Measurements from ENCODE around the gene ACTRT2.

ACTRT2 gene

DNA sequence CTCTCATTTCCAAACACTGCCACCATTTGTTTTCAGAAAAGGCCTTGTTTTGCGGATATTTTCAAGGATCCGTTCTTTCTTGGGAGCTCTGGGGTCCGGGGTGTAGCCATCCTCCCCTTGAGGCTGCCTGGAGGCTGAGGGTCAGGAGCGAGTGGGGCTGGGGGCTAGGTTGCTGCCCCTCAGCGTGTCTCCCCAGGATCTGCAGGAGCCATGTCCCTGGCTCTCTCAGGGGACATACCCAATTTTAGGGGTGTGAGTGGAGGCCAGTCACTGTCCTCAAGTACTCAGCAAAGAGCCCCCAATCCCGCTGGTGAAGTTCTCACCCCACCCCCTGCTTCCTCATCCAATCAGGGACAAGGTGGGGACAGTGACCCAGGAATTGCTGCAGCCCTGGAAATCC, 32.7 kb downstream of the ACTRT2 start:
- no peak for DNase-seq (ENCODE audit: low read depth in 3 of 3)

DNA sequence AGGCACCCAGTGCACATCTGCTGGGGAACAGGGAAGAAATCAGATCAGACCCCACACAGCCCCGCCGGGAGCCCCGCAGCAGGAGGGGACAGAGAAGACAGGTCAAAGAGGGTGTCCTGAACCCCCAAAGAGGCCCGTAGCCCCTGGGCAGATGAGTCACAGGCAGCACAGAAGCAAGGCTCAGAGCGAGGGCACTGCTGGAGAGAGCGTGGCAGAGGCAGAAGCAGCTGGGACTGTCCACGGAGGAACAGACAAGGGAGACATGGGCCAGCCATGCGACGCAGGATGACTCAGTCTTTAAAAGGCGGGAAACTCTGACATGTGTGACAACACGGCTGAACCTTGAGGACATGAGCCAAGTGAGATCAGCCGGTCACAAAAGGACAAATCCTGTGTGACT, 33.2 kb downstream of the ACTRT2 start:
- DNase-seq (ENCODE audit: low read depth in 3 of 3), result no peak

DNA sequence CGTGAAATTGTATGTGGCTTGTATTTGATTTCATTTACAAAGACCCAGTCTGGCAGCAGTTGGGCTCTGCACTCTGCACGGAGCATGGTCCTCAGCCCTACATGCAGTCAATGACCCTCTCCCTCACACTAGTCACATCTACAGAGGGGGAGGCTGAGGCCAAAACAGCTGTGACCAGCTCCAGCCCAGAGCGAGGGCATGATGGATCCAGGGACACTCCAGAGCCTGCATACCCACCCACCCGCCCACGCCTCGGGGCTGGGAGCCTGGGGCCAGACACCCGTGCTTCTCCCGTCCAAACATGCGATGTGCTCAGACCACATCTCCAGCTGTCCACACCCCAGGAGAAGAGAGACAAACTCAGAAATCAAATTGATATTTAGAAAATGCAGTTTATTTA, 33.8 kb downstream of the ACTRT2 start:
- no peak for DNase-seq (ENCODE audit: low read depth in 3 of 3)

DNA sequence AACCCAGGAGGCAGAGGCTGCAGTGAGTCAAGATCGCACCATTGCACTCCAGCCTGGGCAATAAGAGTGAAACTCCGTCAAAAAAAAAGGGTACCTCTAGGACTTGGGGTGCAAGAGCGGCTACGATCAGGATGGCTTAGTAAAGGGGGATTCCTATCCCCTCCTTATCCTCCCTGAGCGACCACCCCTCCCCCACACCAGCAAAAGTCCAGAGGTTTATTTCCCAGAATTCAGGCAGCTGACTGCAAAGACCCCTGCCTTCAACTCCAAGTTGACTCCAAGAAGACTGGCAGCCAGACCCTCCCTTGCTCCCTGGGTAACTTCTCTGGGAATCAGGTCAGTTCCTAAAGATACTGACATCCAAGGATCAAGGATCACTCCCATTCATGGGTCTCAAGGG, 35.4 kb downstream of the ACTRT2 start:
- no peak for DNase-seq (ENCODE audit: low read depth in 3 of 3)

DNA sequence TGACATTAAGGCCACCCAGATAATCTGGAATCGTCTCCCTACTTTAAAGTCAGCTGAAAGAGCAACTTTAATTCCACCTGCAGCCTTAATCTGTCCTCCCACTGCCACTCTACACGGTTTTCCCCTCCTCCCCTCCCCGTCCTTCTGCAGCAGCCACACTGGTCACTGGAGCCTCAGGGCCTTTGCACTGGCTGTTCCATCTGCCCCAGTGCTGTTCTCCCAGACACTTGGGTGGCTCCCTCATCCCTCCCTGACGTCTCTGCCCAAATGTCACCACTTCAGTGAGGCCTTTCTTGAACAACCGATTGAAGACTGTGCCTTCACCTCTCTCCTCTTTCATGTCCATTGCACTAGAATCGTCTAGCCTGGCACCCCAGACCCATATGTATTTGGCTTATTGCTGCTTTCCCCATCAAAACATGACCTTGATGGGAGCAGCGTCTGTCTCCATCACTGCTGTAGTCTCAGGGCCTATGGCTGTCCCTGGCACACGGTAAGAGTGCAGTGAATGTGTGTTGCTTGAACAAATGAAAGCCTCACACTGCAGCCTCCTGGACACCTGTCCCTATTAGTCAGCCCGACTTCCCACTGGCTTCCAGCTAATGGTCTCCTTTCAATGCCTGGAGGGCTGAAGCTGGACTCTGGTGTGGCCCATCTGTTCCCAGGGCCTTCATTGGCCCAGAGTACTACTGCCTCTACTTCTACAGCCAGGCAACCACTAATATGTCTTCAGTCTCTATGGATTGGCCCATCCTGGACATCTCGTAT, 37.2 kb downstream of the ACTRT2 start:
- DNase-seq (ENCODE audit: low read depth in 3 of 3), result no peak

DNA sequence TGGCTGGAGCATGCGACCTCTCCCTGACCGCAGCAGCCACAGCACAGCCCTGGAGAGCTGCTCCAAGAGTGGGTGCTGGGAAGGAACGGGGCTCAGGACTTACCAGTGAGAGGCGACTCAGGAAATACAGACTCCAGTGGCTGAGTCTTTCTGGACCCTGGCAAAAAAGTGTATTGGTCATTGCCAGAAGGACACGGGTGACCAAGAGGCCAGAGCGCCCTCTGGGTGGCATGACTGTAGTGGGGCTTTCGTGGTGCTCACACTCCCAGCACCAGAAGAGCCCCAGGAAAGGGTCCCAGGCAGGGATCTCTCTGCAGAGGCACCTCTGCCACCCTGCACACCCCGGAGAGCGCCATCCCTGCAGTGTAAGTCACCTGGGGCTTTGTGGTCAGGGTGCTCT, 38.9 kb downstream of the ACTRT2 start:
- no peak for DNase-seq (ENCODE audit: low read depth in 3 of 3)

DNA sequence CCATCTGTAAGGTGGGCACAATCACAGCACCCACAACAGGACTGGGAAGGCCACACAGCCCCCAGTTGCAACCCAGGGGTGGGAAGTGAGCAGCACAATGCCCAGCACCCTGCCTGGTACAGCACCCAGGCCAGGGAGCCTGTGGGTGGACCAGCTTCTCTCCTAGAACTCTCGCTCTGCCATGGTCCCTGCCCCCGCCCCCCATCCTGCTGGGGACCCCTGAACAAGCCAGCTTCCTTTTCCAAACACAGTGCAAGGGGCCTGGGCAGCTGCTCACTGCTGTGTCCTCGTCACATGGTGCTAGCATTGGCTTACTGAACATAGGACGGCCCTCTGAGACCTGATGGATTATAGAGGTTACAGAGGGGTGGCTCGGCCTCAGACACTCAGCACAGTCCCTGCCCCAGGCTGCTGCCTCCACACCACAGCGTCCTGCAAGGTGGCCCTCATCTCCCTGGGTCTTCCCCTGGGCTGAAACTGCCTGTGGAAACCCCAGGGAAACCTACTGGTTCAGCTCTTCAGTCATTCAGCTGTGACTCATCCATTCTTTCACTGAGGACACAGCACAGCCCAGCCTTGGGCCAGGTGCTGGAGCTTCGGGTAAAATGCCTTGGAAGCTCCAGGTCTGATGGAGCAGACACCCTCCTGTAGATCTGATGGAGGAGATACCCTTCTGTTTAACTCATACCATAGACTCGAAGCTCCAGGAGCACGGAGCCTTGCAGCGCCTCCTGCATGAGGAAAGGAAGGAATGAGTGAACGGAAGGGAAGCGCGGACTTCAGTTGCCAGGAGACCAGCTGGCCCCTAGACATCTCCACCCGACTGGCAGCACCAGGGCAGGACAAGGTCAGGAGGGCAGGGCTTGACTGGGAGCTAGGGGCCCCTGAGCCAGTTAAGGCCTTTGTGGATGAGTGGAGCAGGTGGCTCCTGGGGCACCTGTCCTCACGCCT, 39.6 kb downstream of the ACTRT2 start:
- no peak for DNase-seq (ENCODE audit: low read depth in 3 of 3)

DNA sequence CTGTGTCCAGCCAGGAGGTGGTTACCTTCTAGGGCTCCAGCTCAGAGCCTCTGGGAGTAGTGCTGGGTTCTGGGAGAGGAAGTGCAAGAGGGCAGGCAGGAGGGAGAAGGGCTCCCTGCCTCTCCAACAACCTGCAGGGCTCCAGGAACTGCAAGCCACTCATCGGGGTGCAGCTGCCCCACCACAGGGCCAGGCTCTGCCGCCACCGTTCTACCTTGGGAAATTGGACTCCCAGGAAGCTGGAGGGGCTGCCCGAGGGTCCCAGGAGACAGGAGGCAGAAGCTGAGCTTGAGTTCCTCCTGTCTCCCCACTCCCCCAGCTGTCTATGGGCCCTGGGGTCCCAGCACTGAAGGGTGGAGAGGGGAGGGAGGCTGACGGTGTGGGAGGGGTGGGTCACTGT, 40.3 kb downstream of the ACTRT2 start:
- no peak for DNase-seq (ENCODE audit: low read depth in 3 of 3)

DNA sequence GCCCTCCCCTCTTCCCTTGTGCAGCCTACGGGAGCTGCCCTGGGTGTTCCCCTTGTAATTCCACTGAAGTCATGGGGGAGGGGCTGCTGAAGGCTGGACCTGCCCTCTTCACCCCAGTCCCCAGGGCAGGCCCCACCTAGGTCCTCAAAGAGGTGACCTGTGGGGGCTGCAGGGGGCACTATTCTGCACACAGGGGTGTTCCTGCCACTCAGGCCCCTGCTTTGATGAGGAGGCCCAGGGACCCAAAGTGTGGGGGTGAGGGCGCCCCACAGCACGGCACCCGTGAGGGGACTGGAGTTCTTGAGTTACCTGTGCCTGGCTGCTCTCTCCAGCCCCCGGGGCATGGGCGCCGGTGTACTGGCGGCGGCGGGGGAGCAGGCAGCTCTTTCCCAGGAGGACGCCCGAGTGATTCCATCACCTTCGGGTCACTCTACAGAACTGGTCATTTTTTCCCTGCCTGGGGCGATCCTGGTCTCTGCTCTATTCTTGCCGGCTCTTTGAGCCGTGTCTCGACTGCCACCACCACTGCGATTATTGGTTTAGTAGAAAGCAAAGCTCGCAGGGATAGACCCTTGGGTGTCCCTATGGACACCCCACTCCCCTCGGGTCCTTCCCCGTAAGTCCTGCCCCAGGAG, 40.8 kb downstream of the ACTRT2 start:
- DNase-seq (ENCODE audit: low read depth in 3 of 3), result no peak

DNA sequence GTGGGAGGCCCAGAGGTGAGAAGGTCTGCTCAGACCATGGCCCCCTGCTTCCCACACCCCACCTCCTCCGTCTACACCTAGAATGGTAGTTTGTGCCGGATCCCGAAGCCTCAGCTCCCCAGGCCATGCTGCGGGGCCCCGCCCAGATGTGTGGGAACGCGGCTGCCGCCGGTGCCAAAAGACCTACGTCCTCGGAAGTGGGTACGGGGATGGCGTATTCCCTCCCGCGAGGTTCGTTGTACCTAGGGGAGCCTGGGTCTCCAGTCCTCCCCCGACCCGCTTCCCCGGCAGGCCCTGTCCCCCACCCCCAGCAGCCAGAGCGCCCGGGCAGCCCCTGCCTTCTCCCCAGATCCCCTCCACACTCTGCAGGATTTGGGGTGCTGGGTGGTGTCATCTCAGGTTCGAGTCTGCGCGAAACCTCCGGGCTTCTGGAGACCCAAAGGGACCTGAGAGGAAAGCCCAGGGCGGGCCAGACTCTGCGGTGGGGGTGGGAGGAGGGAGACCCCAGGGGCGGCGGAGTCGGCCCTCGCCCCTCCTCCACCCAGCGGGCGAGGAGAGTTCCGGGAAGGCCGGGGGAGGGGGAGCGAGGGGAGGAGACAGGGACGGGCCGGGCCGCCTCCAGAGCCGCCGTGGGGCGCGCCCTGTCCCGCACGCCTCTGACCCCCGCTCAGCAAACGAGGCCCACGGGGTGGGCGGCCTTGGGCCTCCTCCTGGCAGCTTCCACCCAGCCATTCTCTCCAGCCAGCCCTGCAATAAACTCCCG, 41.5 kb downstream of the ACTRT2 start:
- DNase-seq (ENCODE audit: low read depth in 3 of 3), result no peak

DNA sequence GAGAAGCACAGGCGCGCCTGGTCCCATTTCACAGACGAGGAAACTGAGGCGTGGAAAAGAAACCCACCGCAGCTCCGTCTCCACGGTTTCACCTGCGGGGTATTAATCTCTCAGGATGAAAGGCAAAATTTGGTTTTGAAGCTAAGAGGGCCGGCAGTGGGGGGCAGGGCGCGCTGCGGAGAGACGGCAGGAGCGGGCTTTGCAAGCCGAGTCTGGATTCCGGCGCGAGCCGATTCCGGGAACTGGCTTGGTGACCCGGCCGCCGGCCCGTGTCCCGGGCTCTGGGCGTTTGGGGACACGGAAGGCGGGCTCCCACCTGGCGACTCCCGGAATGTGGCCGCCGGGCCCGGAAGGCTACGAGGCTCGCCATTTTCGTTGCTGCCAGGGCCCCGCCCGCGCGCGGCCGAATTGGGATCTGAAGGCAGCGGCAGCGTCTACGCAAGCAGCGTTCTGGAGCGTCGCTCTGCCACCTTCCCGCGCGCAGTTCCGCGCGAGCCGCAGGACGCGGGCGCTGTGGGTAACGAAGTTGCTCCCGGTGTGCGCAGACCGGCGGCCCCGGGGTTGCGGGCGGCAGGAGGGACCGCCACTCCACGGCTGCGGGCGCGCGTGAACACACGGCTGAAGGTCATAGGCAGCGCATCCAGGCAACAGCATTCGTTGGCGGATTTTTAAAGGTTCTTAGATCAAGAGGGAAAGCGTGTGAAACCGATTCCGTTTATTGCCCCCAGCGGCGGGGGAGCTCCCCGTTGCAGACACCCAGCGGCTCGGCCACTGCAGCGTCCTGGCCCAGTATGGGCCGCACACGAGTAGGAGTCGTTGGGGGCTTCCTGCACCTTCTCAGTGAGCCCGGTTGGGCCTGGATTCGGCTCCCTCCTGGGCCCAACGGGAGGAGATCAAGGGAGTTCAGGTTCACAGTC, 42.4 kb downstream of the ACTRT2 start:
- no peak for DNase-seq (ENCODE audit: low read depth in 3 of 3)

DNA sequence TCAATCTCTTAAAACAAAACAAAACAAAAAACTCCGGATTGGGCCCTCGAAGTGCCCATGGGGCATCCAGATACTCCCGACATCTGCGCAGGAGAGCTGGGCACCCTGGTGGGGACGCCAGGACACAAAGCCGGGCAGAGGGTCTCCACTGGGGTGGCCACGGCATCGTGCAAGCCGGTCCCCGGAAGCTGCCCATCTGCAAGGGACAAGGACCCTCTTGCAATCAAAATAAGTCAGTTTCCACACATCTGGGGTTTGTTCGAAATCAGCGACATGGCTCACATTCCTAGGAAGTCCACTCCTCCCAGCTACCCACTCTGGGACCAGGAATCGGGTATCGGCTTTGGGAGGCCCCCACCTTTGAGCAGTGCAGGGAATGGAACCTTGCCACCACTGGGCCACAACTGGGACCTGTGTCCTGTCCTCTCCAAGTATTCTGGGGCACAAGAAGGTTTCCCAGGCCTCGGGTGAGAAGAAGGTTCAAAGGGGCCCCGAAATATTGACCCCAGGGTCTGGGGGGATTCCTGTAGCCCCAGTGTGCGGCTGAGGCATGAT, 43.1 kb downstream of the ACTRT2 start:
- no peak for DNase-seq (ENCODE audit: low read depth in 3 of 3)

DNA sequence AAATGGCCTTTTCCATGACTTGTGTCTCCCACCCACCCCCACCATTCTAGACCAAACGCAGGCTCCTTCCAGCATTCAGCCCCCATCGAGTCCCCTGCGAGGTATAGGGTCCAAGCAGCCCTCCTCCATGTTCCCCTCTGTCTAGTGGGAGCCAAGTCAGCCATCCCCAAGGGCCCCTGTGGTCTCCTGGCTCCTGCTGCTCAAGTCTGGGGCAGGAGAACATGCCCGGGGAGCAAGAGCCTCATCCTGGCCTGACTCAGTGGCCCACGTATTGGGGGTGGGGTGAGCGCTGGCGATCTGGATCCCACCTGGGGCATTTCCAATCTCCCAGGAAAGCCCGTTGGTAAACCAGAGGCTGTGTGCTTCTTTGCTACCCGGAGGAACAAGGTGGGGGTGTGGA, 43.6 kb downstream of the ACTRT2 start:
- DNase-seq (ENCODE audit: low read depth in 3 of 3), result no peak

DNA sequence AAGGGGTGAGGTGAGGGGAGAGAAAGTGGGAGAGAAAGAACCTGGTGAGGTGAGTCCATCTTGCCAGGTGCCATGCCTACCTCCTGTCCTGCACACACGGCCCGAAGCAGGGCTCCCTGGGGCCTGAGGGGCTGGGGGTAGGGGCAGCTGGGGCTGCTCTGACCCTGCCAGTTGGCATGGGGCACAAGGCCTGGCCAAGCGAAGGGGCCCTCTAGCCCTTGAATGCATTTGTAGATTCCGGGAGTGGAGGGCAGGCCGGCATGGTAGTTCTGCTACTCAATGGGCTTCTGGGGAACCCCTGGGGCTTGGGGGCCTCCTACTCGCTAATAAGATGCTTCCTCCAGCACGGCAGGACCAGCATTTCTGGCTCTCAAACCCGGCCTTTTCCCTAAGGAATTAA, 44.1 kb downstream of the ACTRT2 start:
- no peak for DNase-seq (ENCODE audit: low read depth in 3 of 3)

DNA sequence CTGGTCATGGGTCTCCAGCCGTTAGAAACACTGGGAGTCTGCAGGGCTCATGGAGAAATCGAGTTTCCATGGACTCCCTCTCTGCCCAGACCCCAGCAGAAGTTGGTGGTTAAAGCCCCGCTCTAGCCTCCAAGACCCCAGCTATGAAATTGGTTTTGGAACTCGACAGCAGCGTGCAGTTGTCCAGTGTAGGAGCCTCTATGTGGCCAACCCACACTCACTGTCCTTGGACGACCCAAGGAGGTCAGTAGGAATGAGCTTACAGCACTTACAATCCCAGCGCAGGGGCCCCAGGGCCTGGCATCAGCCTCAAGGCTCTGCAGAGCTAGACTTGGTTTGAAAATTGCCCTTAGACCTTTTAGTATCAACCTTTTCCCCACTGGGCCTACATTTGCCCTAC, 44.5 kb downstream of the ACTRT2 start:
- no peak for DNase-seq (ENCODE audit: low read depth in 3 of 3)

DNA sequence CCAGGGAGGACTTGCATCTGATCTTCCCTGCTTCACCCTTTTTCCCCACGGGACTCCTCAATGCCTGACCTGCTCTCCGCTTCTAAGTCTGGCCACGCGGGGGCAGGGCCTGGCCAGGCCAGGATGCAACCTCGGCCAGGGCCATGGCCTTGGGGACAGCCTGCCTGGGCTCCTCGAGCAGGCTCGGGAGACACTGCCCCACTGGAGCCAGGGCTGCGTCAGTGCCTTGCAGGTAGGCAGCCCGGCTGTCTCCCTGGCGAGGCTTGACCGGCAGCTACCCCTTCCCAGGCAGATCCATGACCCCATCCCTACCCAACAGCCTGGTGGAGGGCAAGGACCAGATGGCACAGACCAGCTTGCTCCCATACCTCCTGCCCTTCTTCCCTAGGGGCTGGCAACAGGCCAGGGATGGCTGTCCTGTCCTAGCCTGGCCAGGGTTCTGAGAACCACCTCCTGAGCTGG, 45.0 kb downstream of the ACTRT2 start:
- no peak for DNase-seq (ENCODE audit: low read depth in 3 of 3)

DNA sequence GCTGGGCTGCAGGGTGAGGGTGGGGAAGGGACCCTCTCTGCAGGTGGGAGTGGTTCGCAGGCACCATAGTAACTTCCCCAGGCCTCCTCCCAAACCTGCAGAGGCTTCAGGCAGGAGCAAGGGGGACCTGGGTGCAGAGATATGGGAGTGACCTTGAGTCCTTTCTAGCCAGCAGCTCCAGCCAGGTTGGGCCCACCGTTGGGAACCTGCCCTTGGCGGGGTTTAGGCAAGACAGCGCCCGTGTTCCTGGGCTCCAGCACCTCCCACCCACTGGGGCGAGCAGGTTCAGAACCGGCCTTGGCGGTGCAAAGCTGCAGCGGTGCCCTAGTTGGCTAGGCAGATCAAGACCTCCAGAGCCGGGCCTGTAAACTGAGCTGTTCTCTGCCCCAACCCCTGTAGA, 45.6 kb downstream of the ACTRT2 start:
- no peak for DNase-seq (ENCODE audit: low read depth in 3 of 3)

DNA sequence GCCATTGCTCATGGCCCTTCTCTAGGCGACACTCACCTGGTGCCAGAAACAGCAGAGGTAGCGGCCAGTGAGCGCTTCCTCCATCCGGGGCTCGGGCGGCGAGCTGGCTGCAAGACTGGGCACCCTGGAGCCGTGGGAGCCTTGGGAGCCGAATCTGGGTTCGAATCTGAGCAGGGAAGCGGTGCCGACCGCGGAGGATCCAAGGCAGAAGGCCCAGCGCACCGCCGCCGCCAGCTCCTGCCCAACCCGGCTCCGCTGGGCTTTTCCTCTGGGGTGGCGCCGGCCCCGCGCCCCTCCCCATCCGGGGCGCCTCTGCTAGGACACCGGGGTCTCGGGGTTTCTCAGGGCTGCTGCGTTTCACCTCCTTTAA, 46.0 kb downstream of the ACTRT2 start:
- no peak for DNase-seq (ENCODE audit: low read depth in 3 of 3)

DNA sequence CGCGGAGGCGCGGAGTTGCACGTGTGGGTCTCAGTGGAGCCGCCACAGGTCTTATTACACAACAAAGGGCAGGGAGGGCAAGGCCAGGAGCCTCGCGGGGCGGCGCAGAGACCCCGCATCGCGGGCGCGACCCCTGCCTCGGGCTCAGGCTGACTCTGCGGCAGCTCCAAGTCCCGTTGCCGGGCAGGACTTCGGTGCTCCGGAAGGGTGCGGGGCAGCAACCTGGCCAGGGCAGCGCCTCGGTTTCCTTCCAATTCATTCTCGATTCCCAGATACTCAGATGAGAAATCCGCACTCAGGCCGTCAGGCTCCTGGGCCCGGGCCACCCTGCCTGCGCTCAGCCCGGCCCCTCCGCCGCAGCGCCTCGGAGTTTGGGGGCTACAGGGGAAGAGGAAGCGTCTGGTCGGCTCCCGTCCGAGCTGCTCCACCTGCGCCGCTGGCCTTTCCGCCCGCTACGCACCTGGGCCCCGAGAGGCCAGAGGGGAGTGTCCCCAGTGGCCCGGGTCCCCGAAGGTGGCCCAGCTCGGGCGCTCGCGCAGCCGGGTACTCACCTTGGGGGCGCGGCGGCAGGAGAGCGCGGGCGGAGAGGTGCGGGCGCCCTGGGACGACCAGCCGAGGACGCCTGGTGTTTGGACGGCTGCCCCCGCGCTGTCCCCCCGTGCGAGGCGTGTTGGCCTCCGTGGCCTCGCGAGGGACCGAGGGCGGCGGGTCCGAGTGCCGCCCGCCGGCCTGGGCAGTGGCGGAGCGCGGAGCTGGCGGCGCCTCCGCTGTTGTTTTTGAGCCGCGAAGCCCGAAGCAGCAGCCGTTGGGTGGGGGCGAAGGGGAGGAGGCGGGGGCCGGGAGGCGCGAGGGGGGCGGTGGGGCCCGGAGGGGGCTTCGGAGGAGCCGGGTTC, 46.6 kb downstream of the ACTRT2 start:
- no peak for DNase-seq (ENCODE audit: low read depth in 3 of 3)

All from stimulated activated CD4-positive, alpha-beta T cell treated with anti-CD3 and anti-CD28 coated beads, TNF-alpha, amount 100 ng/mL, for 24 hours (primary cell).